GM23338 (cell line): ENCODE measurements around the gene CPLANE2. TPM values are rescaled to one million over a fixed set of nuclear protein-coding genes. Genes with fewer than 3 reads are reported as not detected.

ENCODE experiments used
- ATAC-seq: fragments of 200-7000 bp; cut with Tn5 transposase; 3 replicates; pipeline ENCODE4 v1.9.1; 2020
- DNase-seq: peaks from one replicate; pipeline ENCODE4 v3.0.0-alpha.2; 2015; ENCODE audit warnings: low spot score
- H2AFZ ChIP-seq: fragments of 200-600 bp; sonication (generic); 2 replicates; pipeline ENCODE4 v1.8.0; 2016; ENCODE audit warnings: antibody characterized with exemption, mild to moderate bottlenecking, moderate library complexity
- H3F3A ChIP-seq: fragments of 200-600 bp; sonication (generic); replicated peaks from 2 replicates; pipeline ENCODE4 v1.8.0; 2017; ENCODE audit warnings: antibody characterized with exemption, mixed run types, low read depth
- H3K27ac ChIP-seq: fragments of 200-600 bp; sonication (generic); 2 replicates; pipeline ENCODE4 v1.6.1; 2016; ENCODE audit warnings: low read depth
- H3K27me3 ChIP-seq: fragments of 200-600 bp; sonication (generic); 2 replicates; pipeline ENCODE4 v1.8.0; 2016; ENCODE audit warnings: mild to moderate bottlenecking, mixed run types, moderate library complexity; ENCODE audit not compliant: insufficient read depth
- H3K36me3 ChIP-seq: fragments of 200-600 bp; sonication (generic); 2 replicates; pipeline ENCODE4 v1.8.0; 2016; ENCODE audit warnings: mild to moderate bottlenecking; ENCODE audit not compliant: insufficient read depth
- H3K4me1 ChIP-seq: fragments of 200-600 bp; sonication (generic); 2 replicates; pipeline ENCODE4 v1.8.0; 2016; ENCODE audit warnings: mild to moderate bottlenecking, moderate library complexity; ENCODE audit not compliant: insufficient read depth
- H3K4me2 ChIP-seq: fragments of 200-600 bp; sonication (generic); 2 replicates; pipeline ENCODE4 v1.7.1; 2017; ENCODE audit warnings: mixed run types
- H3K4me3 ChIP-seq: fragments of 200-600 bp; sonication (generic); 2 replicates; pipeline ENCODE4 v1.6.1; 2016; ENCODE audit warnings: mixed run types
- H3K79me2 ChIP-seq: fragments of 200-600 bp; sonication (generic); replicated peaks from 2 replicates; pipeline ENCODE4 v1.8.0; 2017; ENCODE audit warnings: mild to moderate bottlenecking; ENCODE audit not compliant: insufficient read depth
- H3K9me2 ChIP-seq: fragments of 200-600 bp; sonication (generic); 2 replicates; pipeline ENCODE4 v1.8.0; 2017; ENCODE audit not compliant: insufficient read depth
- H4K20me1 ChIP-seq: fragments of 200-600 bp; sonication (generic); replicated peaks from 2 replicates; pipeline ENCODE4 v1.8.0; 2017; ENCODE audit warnings: mild to moderate bottlenecking; ENCODE audit not compliant: insufficient read depth
- H3K27ac Mint-ChIP-seq: 2 replicates; pipeline ENCODE4 v1.8.0; 2020; ENCODE audit warnings: inconsistent platforms, mild to moderate bottlenecking, moderate library complexity, mixed read lengths
- H3K27me3 Mint-ChIP-seq: 3 replicates; pipeline ENCODE4 v1.8.0; 2022; ENCODE audit warnings: low read depth, mild to moderate bottlenecking, moderate library complexity, mixed read lengths, inconsistent platforms; ENCODE audit not compliant: insufficient read depth, poor library complexity
- H3K36me3 Mint-ChIP-seq: 3 replicates; pipeline ENCODE4 v1.8.0; 2021; ENCODE audit warnings: low read depth, mild to moderate bottlenecking, inconsistent platforms, moderate library complexity, mixed read lengths
- H3K4me1 Mint-ChIP-seq: 3 replicates; pipeline ENCODE4 v1.8.0; 2020; ENCODE audit warnings: mild to moderate bottlenecking, inconsistent platforms, mixed read lengths
- H3K4me3 Mint-ChIP-seq: 3 replicates; pipeline ENCODE4 v1.8.0; 2021; ENCODE audit warnings: moderate library complexity, mild to moderate bottlenecking, inconsistent platforms, mixed read lengths
- H3K9me3 Mint-ChIP-seq: 3 replicates; pipeline ENCODE4 v1.8.0; 2020; ENCODE audit warnings: moderate library complexity, mild to moderate bottlenecking, inconsistent platforms, mixed read lengths
- CREB1 ChIP-seq: fragments of 250-450 bp; sonication (Bioruptor Pico); IDR thresholded peaks from 2 replicates; pipeline ENCODE4 v1.5.0; 2020; ENCODE audit warnings: low read depth, mild to moderate bottlenecking, moderate library complexity
- EZH2 ChIP-seq: fragments of 200-600 bp; sonication (generic); IDR thresholded peaks from one replicate; pipeline ENCODE4 v1.8.0; 2017; ENCODE audit warnings: antibody characterized with exemption, mild to moderate bottlenecking, low read depth; ENCODE audit not compliant: unreplicated experiment
- JUNB ChIP-seq: IDR thresholded peaks from one replicate; pipeline ENCODE4 v1.6.1; 2016; ENCODE audit warnings: antibody characterized with exemption; ENCODE audit not compliant: unreplicated experiment
- POLR2AphosphoS5 ChIP-seq: IDR thresholded peaks from 2 replicates; pipeline ENCODE4 v1.6.1; 2016; ENCODE audit warnings: antibody characterized with exemption, low read depth
- ZNF114 ChIP-seq: fragments of 250-450 bp; sonication (Bioruptor Pico); IDR thresholded peaks from 2 replicates; pipeline ENCODE4 v1.5.0; 2020; ENCODE audit warnings: mild to moderate bottlenecking, moderate library complexity
- polyA plus RNA-seq: library from polyadenylated mRNA; unstranded; fragments of >200 nt; fragmentation: Nextera tagmentation; extraction: Ambion mirVana; gene quantifications from 2 replicates; pipeline ENCODE4 v1.2.1, GENCODE V29; 2016
- total RNA-seq: library from RNA; depleted of rRNA; stranded (reverse); fragments of >200 nt; shearing (Covaris generic); gene quantifications from 2 replicates; pipeline ENCODE4 v1.2.3, GENCODE V29; 2014
- TF ChIP-seq, protein P1 (sequence below): IDR thresholded peaks from 2 replicates; pipeline ENCODE4 v1.6.1; 2016; ENCODE audit warnings: antibody characterized with exemption
- TF ChIP-seq, protein P2 (sequence below): IDR thresholded peaks from one replicate; pipeline ENCODE4 v1.6.1; 2018; ENCODE audit warnings: antibody characterized with exemption; ENCODE audit not compliant: unreplicated experiment

CPLANE2 gene
- total and polyA plus RNA-seq, 2 experiments from 2014 or later, result 0.44 to 1.8 TPM

DNA sequence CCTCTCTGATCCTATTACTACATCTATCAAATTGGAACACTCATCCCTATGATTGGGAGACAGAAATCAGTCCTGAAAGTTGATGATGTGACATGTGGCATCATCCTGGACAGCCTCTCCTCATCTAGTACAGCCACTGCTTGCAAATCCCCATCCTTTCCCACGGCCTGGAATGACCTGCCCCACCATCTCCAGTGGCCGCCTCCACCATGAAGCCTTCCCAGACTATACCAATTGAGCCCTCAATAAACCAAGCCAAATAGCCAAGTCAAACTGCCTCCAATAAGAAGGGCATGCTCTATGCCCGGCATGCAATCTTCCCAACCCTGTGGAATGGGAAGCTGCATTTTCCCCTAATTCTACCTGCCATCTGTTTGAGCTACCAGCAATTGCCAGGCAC, 24.0 kb downstream of the CPLANE2 start:
- H3K27me3 Mint-ChIP-seq, result peaks cover 22% of the 10 kb centered on the region
- H3K4me1 ChIP-seq, result peaks cover 52% of the 10 kb centered on the region
- peaks cover 3% of the 10 kb centered on the region; the same call in 1 of the 3 replicates for H3K36me3 Mint-ChIP-seq
- H3K4me3 ChIP-seq, result peak overlapping the region; percentile 70
- H3K36me3 ChIP-seq, result no peaks in the 10 kb centered on the region
- no peak for DNase-seq
- peak overlapping the region; percentile 70 for H2AFZ ChIP-seq
- H3F3A ChIP-seq, result peaks cover 11% of the 10 kb centered on the region; the same call in 1 of the 2 replicates
- H3K79me2 ChIP-seq, result peaks cover 30% of the 10 kb centered on the region
- no peaks in the 10 kb centered on the region for H3K9me3 Mint-ChIP-seq
- H3K9me2 ChIP-seq, result no peaks in the 10 kb centered on the region
- H3K27ac ChIP-seq, result no peak overlapping the region; the same call in 1 of the 2 replicates
- no peak for TF ChIP-seq EZH2
- no peak for TF ChIP-seq JUNB
- H3K4me1 Mint-ChIP-seq, result peaks cover 47% of the 10 kb centered on the region
- peak overlapping the region; percentile 81 for H3K4me3 Mint-ChIP-seq
- H4K20me1 ChIP-seq, result no peaks in the 10 kb centered on the region; the same call in 1 of the 2 replicates
- H3K4me2 ChIP-seq, result peak overlapping the region; percentile 94
- H3K27ac Mint-ChIP-seq, result peak overlapping the region; percentile 40; the same call in 1 of the 2 replicates
- H3K27me3 ChIP-seq, result peaks cover 8% of the 10 kb centered on the region
- no peak for ATAC-seq

DNA sequence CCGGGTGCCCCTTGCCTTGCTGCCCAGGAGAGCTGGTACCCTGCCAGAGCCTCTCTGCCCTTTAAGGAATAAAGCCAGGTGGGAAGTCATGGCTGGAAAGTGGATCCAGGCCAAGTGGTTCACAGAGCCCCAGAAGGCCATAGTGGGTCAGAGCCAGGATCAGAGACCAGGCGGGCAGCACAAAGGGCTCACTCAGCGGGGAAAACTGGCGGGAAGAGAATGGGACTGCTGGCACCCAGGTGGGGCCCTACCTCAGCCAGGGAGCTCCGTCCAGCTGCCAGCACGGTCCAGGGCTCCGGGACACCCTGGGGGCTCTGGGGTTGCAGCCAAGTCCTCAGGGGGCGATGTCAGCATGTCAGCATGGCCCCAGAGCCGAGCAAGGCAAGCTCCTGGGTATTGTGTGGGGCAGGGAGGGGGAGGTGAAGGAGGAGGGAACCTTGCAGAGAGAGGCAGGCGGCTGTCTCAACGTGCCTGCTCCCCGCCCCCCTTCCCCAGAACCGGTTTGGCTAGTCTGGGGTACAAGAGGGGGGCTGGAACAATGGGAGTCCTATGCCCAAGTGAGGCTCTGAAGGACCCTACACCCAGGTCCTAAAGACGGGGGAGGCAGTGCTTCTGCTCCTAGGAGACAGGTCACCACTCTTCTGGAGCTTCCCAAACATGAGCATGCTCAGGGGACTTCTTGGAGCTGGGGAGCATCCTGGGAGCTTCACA, 24.6 kb downstream of the CPLANE2 start, which contains the start of gene ARHGEF19:
Gene ARHGEF19 (minus strand): TSS at position 402 of the 711 bp plus-strand sequence. CDS start 3,598 bp downstream, outside the sequence.
- Histone ChIP-seq H3K27me3 (peaks cover 8% of the 10 kb centered on the region), H3K36me3 (no peaks in the 10 kb centered on the region), H3K27ac (peak within 1 kb of the TSS; percentile 56), H3K4me3 (peak within 1 kb of the TSS; percentile 70), H3K4me1 (peaks cover 55% of the 10 kb centered on the region), H3F3A (peaks cover 11% of the 10 kb centered on the region; the same call in 1 of the 2 replicates), H4K20me1 (no peaks in the 10 kb centered on the region; the same call in 1 of the 2 replicates), H3K79me2 (peaks cover 30% of the 10 kb centered on the region), H3K9me2 (no peaks in the 10 kb centered on the region), H3K4me2 (peak within 1 kb of the TSS; percentile 94), H2AFZ (peak within 1 kb of the TSS; percentile 70)
- peak within 1 kb of the TSS; percentile 40 for H3K27ac Mint-ChIP-seq
- peaks cover 48% of the 10 kb centered on the region for H3K4me1 Mint-ChIP-seq
- H3K27me3 Mint-ChIP-seq, result peaks cover 23% of the 10 kb centered on the region
- H3K9me3 Mint-ChIP-seq, result no peaks in the 10 kb centered on the region
- H3K4me3 Mint-ChIP-seq, result peak within 1 kb of the TSS; percentile 81
- peak; percentile 94 for DNase-seq
- TF ChIP-seq CREB1 (no peak), POLR2AphosphoS5 (peak; percentile 83), ZNF114 (CRISPR knock-in tag) (0 out of 2 replicates have a peak, but pooled peaks have one; percentile 19)
- TF ChIP-seq, protein P1, sequence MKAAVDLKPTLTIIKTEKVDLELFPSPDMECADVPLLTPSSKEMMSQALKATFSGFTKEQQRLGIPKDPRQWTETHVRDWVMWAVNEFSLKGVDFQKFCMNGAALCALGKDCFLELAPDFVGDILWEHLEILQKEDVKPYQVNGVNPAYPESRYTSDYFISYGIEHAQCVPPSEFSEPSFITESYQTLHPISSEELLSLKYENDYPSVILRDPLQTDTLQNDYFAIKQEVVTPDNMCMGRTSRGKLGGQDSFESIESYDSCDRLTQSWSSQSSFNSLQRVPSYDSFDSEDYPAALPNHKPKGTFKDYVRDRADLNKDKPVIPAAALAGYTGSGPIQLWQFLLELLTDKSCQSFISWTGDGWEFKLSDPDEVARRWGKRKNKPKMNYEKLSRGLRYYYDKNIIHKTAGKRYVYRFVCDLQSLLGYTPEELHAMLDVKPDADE, result 0 out of 2 replicates have a peak, but pooled peaks have one; percentile 36
- TF ChIP-seq, protein P2, sequence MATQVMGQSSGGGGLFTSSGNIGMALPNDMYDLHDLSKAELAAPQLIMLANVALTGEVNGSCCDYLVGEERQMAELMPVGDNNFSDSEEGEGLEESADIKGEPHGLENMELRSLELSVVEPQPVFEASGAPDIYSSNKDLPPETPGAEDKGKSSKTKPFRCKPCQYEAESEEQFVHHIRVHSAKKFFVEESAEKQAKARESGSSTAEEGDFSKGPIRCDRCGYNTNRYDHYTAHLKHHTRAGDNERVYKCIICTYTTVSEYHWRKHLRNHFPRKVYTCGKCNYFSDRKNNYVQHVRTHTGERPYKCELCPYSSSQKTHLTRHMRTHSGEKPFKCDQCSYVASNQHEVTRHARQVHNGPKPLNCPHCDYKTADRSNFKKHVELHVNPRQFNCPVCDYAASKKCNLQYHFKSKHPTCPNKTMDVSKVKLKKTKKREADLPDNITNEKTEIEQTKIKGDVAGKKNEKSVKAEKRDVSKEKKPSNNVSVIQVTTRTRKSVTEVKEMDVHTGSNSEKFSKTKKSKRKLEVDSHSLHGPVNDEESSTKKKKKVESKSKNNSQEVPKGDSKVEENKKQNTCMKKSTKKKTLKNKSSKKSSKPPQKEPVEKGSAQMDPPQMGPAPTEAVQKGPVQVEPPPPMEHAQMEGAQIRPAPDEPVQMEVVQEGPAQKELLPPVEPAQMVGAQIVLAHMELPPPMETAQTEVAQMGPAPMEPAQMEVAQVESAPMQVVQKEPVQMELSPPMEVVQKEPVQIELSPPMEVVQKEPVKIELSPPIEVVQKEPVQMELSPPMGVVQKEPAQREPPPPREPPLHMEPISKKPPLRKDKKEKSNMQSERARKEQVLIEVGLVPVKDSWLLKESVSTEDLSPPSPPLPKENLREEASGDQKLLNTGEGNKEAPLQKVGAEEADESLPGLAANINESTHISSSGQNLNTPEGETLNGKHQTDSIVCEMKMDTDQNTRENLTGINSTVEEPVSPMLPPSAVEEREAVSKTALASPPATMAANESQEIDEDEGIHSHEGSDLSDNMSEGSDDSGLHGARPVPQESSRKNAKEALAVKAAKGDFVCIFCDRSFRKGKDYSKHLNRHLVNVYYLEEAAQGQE, result peak; percentile 19
- peaks cover 3% of the 10 kb centered on the region; the same call in 1 of the 3 replicates for H3K36me3 Mint-ChIP-seq
- ATAC-seq, result peak; percentile 51
